Ramos (cell line): Measurements from ENCODE around the gene BBOX1.
"Not testable (repeated sequence)": the region's sequence is repeated elsewhere in the genome, so short reads cannot be mapped to it uniquely, and the experiment has no call there.

Experiments
- in situ Hi-C: fragments of 300-500 bp; cut with MboI; formaldehyde crosslinking; loops from one replicate; pipeline ENCODE4 v1.14.3; 2022; ENCODE audit warnings: low sequenced_read_pairs; ENCODE audit not compliant: unreplicated experiment

Gene BBOX1

DNA sequence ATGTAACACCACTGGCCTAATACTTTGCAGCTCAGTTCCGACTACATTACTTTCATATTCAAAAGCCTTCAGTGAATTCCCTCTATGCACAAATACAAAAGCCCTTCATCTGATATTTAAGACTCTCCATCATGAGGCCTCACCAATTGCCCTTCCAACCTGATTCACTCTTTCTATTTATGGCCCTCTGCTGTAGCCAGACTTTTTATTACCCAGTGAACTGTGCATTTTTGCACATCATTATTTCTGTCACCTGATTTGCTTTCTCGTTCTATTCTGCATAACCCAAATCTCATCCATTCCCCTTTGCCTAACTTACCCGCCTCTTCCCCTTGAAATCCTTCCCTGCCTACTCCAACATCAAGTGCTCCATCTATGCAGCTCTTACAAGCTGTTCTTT lies 78.3 kb downstream of the BBOX1 start:
- in situ Hi-C loops, result no loop called here

DNA sequence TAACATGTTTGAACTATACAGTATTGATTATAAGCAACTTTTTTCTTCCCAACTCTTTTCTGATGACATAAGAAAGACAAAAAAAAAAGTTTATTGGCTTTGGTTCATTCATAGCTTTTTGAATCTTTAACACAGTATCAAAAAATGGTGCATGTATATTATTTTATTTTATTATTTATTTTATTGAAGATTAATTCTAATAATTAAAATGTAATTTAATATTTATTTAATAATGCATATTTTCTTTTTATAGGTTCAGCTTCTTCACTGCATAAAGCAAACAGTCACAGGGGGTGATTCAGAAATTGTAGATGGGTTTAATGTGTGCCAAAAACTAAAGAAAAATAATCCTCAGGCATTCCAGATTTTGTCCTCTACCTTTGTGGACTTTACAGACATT lies 78.8 kb downstream of the BBOX1 start:
- in situ Hi-C loops, result no loop called here

DNA sequence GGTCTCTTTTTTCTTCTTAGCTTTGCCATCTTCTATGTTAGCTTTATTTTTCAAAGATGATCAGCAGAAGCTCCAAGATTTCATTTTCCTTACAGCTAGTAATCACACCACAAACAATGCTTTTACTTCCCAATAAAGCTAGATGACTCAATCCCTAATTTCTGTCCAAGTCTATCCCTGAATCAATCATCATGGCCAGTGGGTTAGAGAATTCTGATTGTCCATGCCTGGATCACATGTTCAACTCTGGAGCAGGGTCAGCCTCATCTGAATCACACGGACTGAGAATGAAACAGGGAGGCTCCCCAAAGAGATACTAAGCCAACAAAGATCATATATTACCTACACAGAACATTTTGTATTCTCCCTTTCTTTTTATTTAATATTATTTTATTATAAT lies 79.6 kb downstream of the BBOX1 start:
- in situ Hi-C loops, result no loop called here

DNA sequence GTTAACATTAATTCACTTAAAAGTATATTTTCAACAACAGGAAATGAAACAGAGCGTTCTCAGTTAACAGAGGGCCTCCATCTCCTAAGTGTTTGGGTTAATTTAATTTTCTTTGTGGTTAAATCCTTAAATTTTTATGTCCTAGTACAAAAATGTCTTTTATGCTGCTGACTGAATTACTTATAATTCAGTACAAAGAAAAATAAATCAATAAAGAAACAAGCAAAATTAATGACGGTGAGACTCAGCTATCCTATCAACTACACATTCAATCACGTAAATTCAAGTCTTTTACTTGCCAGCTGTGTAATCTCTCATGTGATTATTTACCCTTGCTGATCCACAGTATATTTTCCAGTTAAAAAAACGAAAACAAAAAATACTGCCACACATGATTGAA lies 81.4 kb downstream of the BBOX1 start:
- in situ Hi-C loops, result no loop called here

DNA sequence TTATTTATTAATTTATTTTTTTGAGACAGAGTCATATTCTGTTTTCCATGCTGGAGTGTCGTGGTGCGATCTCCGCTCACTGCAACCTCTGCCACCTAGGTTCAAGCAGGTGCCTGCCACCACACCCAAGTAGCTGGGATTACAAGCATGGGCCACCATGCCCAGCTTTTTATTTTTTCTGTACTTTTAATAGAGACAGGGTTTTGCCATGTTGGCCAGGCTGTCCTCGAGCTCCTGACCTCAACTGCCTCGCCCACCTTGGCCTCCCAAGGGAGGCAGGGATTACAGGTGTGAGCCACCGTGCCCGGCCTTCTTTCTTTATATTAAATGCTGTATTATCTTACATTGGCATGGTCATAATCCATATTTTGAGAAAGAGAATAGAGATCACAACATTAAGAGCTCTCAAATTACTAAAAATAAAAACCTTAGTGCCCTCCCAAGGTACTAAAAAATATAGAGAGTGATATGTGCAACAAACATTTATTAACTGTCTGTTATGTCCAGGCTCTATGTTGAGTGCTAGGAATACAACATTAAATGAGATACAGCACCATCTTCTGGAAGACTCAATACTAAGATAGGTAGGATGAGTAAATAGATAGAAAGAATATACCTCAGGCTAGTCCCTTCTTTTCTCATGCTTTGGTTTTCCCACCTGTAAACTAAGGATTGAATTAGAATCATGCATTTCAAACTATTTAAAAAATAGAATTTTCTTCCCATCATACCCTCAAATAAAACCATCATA lies 84.1 kb downstream of the BBOX1 start:
- in situ Hi-C loops, result no loop called here

DNA sequence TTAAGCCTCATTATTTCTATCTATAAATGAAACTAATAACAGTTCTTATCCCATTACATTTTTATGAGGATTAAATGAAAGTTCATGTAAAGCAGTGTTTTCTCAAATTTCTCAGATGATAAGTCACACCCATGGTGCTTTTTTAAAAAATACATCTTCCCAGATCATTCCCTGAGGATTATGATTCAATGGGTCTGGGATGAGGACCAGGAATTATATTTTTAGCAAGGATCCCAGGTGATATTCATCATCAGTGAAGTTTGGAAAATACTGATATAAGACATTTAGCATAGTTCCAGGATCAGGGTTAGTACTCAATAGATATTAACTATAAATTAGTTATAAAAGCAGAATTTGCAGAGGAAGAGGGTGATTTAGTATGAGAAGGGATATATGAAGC lies 89.1 kb downstream of the BBOX1 start:
- in situ Hi-C loops, result no loop called here

DNA sequence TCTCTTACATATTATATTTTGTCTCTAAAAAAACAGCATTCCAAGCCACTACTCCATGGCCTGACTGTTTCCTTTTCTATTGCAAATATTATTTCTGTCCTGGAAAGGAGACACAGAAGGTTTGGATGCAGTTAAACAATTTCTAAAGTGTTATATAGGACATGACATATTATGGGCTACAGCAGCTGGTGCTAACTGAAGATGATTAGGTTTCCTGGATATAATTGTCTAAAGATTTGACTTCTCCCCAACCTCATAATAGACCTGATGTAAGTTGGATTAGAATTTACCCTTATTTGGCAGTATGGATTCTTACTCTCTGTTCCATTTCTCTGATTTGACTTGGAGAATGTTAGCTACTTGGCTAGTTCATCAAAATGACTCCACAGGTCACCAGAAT lies 90.2 kb downstream of the BBOX1 start:
- in situ Hi-C loops, result no loop called here

DNA sequence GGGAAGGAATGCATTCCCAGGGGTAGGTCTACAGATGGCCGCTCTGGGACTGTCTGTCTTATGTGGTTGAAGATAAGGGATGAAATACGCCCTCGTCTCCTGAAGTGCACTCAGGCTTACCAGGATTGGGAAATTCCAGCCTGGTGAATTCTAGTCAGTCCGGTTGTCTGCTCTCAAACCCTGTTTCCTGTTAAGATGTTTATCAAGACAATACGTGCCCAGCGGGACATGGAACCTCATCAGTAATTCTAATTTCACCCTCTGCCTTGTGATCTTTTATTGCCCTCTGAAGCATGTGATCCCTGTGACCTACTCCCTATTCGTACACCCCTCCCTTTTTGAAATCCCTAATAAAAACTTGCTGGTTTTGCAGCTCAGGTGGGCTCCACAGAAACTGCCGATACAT lies 95.3 kb downstream of the BBOX1 start:
- in situ Hi-C loops, result not testable (repeated sequence)

DNA sequence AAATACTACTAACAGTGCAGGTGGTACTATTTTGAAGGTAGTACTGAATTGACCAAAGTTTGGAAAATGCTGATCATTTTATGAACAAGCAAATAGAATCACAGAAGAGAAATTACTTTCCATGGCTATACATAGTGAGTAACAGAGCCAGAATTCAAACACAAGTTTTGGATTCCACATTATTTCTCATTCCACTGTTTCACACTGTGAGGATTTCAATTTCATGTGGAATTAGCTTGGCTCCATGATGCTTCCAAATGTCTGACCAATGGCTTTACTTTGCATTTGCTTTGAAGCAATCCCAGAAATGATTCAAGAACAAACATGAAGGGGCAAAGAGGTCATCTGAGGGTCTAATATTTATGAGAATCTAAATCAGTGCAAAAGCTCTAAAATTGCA lies 98.1 kb downstream of the BBOX1 start:
- in situ Hi-C loops, result no loop called here

DNA sequence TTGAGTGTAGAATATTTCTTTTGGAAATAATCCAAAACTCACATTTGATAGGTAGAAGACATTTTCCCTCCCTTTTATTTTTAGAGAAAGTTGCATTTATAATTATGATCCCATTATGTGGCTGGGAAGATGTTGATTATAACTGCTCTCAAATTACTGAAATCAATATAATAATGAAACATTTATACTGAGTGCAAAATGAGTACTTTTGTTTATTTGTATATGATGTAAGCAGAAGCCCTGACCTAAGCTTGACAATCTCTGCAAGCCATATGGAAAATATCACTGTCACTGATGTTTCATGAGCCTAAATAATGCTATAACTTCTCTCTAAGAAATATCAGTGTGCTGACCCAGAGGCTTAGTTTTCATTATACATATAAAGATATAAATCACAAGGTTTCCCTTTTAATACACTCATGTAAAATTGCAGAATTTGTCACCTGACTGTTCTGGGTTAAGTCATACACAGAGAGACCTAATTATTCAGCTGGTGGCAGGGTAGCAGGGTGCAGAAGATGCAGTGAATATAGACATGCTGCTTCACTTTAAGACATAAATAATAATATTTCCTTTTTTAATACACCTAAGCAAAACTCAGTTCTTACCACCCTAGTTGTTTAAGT lies 99.2 kb downstream of the BBOX1 start:
- in situ Hi-C loops, result no loop called here

DNA sequence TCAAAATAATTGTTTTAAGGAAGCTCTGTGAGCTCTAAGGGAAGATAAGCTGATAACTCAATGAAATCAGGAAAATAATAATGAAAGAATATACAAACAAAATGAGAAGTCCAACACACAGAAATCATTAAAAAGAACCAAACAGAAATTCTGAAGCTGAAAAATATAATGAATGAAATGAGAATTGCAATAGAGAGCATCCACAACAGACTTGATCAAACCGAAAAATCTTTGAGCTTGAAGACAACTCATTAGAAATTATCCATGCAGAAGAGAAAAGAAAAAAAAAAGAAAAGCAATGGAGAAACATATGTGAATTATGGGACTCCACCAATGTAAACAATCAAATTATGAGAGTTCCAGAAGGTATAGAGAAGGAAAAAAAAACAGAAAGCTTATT lies 101.0 kb downstream of the BBOX1 start:
- in situ Hi-C loops, result no loop called here

DNA sequence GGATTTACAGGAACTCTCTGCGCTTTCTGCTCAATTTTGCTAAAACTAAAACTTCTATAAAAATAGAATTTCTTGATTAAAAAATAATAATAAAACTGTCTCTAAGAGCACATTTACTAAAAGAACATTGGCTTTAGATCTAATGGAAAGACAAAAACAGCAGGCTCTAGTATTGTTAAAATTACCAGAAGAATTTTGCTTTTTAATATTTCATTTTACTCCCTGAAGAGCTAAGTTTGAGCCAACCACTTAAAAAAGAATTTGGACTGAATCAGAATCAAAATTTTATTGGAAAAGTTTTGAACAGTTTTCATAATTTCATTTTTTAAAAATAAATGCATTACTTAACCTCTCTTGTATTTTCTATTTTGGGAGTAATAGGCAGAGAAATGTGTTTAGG lies 107.3 kb downstream of the BBOX1 start:
- in situ Hi-C loops, result no loop called here

DNA sequence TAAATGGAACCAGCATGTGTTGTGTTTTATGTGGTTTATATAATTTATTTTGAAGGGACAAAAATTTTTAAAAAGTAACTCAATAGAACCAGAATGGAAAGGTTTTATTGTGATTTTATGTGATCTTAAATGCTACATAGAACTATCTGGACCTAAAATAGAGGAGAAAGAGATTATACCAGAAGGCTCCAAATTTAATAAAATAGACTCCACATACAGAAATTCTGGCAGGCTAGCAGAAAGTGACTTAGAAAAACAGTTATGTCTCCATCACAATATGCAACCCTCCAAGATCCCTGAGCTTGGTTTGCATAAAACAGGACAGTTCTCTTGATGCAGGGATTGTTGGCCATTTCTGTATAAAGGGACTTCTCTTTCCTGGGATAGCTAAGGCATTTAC lies 107.9 kb downstream of the BBOX1 start:
- in situ Hi-C loops, result no loop called here

DNA sequence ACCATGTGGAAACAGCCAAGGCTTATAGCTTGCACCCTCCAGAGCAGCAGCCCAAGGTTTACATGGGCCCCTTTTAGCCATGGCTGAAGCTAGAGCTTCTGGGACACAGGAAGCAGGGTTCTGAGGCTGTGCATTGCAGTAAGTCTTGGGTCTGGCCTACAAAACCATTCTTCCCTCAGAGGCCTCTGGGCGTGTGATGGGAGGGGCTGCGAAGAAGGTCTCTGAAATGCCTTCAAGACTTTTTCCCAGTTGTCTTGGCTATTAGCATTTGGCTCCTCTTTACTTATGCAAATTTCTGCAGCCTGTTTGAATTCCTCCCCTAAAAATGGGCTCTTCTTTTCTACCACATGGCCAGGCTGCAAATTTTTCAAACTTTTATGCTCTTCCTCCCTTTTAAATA lies 109.5 kb downstream of the BBOX1 start:
- in situ Hi-C loops, result no loop called here

DNA sequence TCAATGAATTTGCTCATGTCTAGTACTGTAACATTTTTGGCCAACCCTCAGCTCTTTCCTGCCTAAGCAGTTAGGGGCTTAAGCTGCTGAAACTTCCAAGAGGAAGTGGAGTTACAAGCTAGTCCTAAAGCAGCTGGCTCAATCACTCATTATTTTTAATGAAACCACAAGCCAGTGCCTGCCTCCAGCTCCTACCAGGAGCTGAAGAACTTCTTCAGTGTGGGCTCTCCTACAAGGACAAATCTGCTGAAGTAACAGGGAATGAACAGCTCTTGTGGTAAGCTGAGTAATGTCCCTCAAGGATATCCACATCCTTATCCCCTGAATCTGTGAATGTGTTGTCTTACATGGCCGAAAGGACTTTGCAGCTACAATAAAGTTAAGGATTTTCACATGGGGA lies 112.5 kb downstream of the BBOX1 start:
- in situ Hi-C loops, result no loop called here

DNA sequence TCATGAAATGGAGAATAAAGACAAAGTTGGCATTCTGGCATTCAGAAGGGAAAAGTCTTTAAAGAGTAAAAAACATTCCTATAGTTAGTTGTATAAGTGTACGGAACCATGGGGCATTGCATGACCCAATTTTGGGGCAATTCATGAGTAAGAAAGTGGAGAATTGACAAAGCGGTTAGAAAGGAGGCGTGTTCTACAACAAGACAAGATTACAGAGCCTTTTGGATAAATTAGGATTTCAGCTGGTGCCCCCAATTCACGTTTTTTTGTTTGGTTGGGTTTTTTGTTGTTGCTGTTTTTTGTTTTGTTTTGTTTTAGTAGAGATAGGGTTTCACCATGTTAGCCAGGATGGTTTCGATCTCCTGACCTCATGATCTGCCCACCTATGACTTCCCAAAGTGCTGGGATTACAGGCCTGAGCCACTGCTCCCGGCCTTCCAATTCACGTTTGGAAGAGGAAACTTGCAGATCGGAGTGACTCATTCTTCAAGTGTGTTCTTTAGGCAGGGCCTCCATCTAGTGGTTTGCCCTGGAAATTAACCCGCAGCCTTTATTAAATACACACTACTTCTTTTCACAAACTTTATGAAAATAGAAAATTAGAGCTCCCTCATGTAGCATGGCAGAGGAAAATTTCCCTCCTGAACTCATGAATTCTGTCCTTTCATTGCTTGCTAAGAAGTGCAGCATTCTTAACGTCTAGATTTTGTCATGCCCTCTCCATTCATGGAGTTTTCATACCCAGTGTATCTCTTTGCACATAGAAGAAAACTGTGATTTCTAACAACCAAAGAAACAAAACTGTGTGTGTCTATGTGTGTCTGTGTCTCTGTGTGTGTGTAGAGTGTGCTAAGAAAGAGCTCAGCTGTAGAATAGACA lies 118.1 kb downstream of the BBOX1 start:
- in situ Hi-C loops, result no loop called here

DNA sequence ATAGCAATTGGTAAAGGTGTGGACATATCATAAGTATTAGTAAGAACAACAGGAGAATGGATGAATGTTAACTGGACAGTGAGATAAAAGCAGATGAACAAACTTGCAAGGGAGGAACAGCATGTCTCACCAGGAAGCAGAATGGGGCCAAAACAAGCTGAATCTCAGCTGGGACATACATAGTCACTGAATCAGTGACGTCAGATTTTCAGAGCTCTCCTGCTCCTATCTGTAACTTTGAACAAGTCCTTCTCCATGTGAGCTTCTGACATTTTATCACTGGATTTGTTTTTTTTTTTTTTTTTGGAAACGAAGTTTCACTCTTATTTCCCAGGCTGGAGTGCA lies 118.7 kb downstream of the BBOX1 start:
- in situ Hi-C loops, result no loop called here

DNA sequence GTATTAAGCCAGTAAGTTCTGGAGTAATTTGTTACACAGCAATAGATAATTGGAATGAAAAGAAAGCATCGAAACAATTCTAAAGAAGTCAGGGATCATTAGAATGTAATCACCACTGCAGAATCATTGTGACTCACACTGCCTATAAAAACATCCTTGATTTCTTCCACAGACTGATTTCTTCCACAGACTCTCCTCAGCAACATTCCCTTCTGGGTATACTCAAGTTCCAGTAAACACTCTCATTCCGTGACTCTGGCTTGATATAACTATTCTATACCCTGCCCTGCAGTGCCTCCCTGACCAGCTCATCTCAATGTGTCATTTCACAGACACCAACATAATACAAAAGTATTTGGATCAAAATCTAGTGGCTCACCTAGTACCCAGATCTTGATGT lies 120.5 kb downstream of the BBOX1 start:
- in situ Hi-C loops, result no loop called here

DNA sequence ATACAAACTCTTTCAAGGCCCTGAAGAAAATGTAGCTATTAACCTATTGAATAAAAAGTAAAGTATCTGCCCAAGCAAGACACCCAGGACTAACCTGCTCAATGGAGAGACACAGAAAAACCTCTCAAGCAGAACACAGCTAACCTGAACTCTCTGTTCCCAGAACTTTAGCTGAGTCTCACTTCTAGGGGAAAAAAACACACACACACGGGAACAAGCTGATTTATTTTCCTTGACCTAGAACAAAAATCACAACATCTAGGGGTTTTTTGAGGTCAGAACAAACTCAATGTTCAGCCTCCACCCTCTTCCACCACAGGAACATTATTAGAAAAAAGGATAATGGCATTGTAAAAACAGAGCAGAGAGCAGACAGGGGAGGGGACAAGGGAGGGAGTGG lies 121.6 kb downstream of the BBOX1 start:
- in situ Hi-C loops, result no loop called here

DNA sequence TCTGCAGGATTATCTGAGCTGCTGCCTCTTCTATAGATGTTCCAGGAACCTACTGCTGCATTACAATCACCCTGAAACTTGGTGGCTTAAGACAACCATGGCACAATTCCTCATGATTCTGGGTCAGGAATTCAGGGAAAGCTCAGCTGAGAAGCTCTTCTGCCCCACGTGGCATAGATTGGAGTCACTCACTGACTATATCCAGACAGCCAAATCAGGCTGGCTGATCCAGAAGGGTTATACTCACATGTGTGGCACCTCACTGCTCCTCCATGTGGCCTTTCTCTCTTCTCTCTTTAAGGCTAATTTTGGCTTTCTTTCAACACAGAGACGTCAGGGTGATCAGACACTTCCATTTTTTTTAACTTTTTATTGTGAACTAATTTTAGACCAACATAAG lies 125.5 kb downstream of the BBOX1 start:
- in situ Hi-C loops, result no loop called here

DNA sequence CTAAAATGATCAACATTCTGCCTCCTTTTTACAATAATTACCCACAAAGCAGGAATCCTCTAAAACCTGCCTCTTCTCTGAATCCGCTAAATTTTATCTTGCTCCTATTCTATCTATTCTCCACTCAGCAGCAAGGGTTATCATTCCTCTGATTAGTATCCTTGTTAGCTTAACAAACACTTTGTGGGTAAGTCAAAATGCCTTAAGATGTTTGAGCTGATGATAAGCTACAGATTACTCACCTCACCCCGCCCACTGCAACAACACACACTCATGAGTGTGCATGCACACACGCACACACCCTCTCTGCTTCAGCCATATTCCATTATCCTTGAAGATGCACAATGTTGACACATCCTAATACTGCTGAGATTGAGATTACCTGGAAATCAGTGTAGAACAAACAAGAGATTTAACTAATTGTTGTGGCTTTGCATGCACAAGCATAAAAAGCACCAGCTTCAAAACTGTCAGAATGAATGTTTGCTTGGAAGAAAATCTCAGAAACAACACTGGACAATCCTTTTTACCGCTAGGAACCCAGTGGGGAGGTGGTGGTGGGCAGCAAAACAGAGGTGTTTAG lies 130.9 kb downstream of the BBOX1 start:
- in situ Hi-C loops, result no loop called here
